Osteoblast (primary cell): ENCODE measurements around the gene KCNH4. TPM values are rescaled to one million over a fixed set of nuclear protein-coding genes. Genes with fewer than 3 reads are reported as not detected.
A peak's percentile ranks its signal among the peaks of the same experiment; 100 is the strongest.

Experiments used
- DNase-seq: peaks from one replicate; pipeline ENCODE4 v3.0.0; 2011; ENCODE audit warnings: low spot score, mixed read lengths; ENCODE audit not compliant: insufficient read length; ENCODE audit errors: missing footprints
- H2AFZ ChIP-seq: 2 replicates; pipeline ENCODE4 v1.6.0; 2011; ENCODE audit warnings: mild to moderate bottlenecking, low read length
- H3K27ac ChIP-seq: 2 replicates; pipeline ENCODE4 v1.5.1; 2011; ENCODE audit warnings: mild to moderate bottlenecking, low read depth, low read length, moderate library complexity
- H3K27me3 ChIP-seq: 2 replicates; pipeline ENCODE4 v1.6.0; 2012; ENCODE audit warnings: mild to moderate bottlenecking, control low read depth, inconsistent platforms, low read length, moderate library complexity; ENCODE audit not compliant: insufficient read depth
- H3K36me3 ChIP-seq: 2 replicates; pipeline ENCODE4 v1.5.1; 2011; ENCODE audit warnings: mild to moderate bottlenecking, low read length, control low read depth, moderate library complexity; ENCODE audit not compliant: insufficient read depth
- H3K4me1 ChIP-seq: 2 replicates; pipeline ENCODE4 v1.5.1; 2011; ENCODE audit warnings: mild to moderate bottlenecking, low read length, control low read depth, moderate library complexity; ENCODE audit not compliant: insufficient read depth
- H3K4me2 ChIP-seq: 2 replicates; pipeline ENCODE4 v1.6.0; 2011; ENCODE audit warnings: mild to moderate bottlenecking, low read length; ENCODE audit not compliant: insufficient read depth
- H3K4me3 ChIP-seq: fragments of 200-600 bp; sonication (generic); 3 replicates; pipeline ENCODE4 v1.5.1; 2012; ENCODE audit warnings: mild to moderate bottlenecking, low read length, inconsistent platforms; ENCODE audit not compliant: insufficient read depth
- H3K79me2 ChIP-seq: 2 replicates; pipeline ENCODE4 v1.6.0; 2012; ENCODE audit warnings: mild to moderate bottlenecking, low read length, control low read depth, inconsistent platforms; ENCODE audit not compliant: insufficient read depth
- H3K9me3 ChIP-seq: 2 replicates; pipeline ENCODE4 v1.5.1; 2011; ENCODE audit warnings: low read depth, low read length, control low read depth
- H4K20me1 ChIP-seq: 2 replicates; pipeline ENCODE4 v1.6.0; 2012; ENCODE audit warnings: mild to moderate bottlenecking, low read length, control low read depth; ENCODE audit not compliant: insufficient read depth
- CTCF ChIP-seq: IDR thresholded peaks from 2 replicates; pipeline ENCODE4 v1.5.1; 2011; ENCODE audit warnings: mild to moderate bottlenecking, low read depth, low read length, moderate library complexity; ENCODE audit errors: extremely low read depth
- total RNA-seq: library from RNA; depleted of rRNA; stranded (reverse); fragments of >200 nt; gene quantifications from 2 replicates; pipeline ENCODE4 v1.2.3, GENCODE V29; 2012

The KCNH4 gene
- total RNA-seq, 1 donor: not detected

GRCh38 chr17:42193969-42194899 is 13.3 kb upstream of the KCNH4 start, which contains the start of gene GHDC:
GHDC (minus strand) TSS chr17:42194494; CDS start chr17:42193581, 913 bp downstream.
- Histone ChIP-seq H3K36me3 (no peaks in the 10 kb centered on the region), H3K27ac (peak within 1 kb of the TSS; percentile 29), H2AFZ (peak within 1 kb of the TSS; percentile 97), H4K20me1 (no peaks in the 10 kb centered on the region), H3K4me2 (peak within 1 kb of the TSS; percentile 86), H3K27me3 (no peaks in the 10 kb centered on the region), H3K4me3 (peak within 1 kb of the TSS; percentile 79), H3K4me1 (peaks cover 6% of the 10 kb centered on the region), H3K9me3 (no peaks in the 10 kb centered on the region), H3K79me2 (no peaks in the 10 kb centered on the region)
- TF ChIP-seq CTCF: no peak
- DNase-seq: peak; percentile 95

GRCh38 chr17:42193216-42193968 is 12.4 kb upstream of the KCNH4 start:
- peak overlapping the region; percentile 79 for H3K4me3 ChIP-seq
- peak overlapping the region; percentile 86 for H3K4me2 ChIP-seq
- TF ChIP-seq CTCF: no peak
- H3K27ac ChIP-seq: no peak overlapping the region
- no peaks in the 10 kb centered on the region for H4K20me1 ChIP-seq
- no peaks in the 10 kb centered on the region for H3K27me3 ChIP-seq
- H3K79me2 ChIP-seq: no peaks in the 10 kb centered on the region
- no peaks in the 10 kb centered on the region for H3K36me3 ChIP-seq
- H3K9me3 ChIP-seq: no peaks in the 10 kb centered on the region
- peak overlapping the region; percentile 97 for H2AFZ ChIP-seq
- H3K4me1 ChIP-seq: peaks cover 6% of the 10 kb centered on the region
- DNase-seq: no peak

- Histone ChIP-seq H3K4me2 (no peak overlapping the region), H3K4me3 (no peak overlapping the region), H3K79me2 (no peaks in the 10 kb centered on the region), H3K27ac (no peak overlapping the region), H3K4me1 (peaks cover 6% of the 10 kb centered on the region), H2AFZ (no peak overlapping the region), H3K9me3 (no peaks in the 10 kb centered on the region), H3K27me3 (no peaks in the 10 kb centered on the region), H3K36me3 (no peaks in the 10 kb centered on the region), H4K20me1 (no peaks in the 10 kb centered on the region)
- TF ChIP-seq CTCF: no peak
- no peak for DNase-seq
Measured at GRCh38 chr17:42192189-42193126, 11.5 kb upstream of the KCNH4 start.
